HUES6 (cell line): Measurements from ENCODE around the gene PITPNC1.
"Not testable (repeated sequence)": the region's sequence is repeated elsewhere in the genome, so short reads cannot be mapped to it uniquely, and the experiment has no call there.

ENCODE experiments used
- H3K27ac ChIP-seq: 2 replicates; pipeline ENCODE4 v1.7.0; 2013; ENCODE audit warnings: low read depth, mild to moderate bottlenecking, low read length, inconsistent platforms
- H3K27me3 ChIP-seq: 2 replicates; pipeline ENCODE4 v1.6.1; 2013; ENCODE audit warnings: low read length; ENCODE audit not compliant: control insufficient read depth, insufficient read depth
- H3K36me3 ChIP-seq: 2 replicates; pipeline ENCODE4 v1.6.1; 2013; ENCODE audit warnings: low read length; ENCODE audit not compliant: control insufficient read depth, insufficient read depth
- H3K4me1 ChIP-seq: 2 replicates; pipeline ENCODE4 v1.6.1; 2013; ENCODE audit warnings: low read length; ENCODE audit not compliant: control insufficient read depth, insufficient read depth
- H3K4me3 ChIP-seq: 2 replicates; pipeline ENCODE4 v1.5.1; 2013; ENCODE audit warnings: low read depth, low read length
- H3K9ac ChIP-seq: one replicate; pipeline ENCODE4 v1.6.1; 2013; ENCODE audit warnings: mild to moderate bottlenecking, low read length
- H3K9me3 ChIP-seq: 2 replicates; pipeline ENCODE4 v1.6.1; 2013; ENCODE audit warnings: low read depth, low read length; ENCODE audit not compliant: control insufficient read depth, insufficient read depth

Gene PITPNC1

DNA sequence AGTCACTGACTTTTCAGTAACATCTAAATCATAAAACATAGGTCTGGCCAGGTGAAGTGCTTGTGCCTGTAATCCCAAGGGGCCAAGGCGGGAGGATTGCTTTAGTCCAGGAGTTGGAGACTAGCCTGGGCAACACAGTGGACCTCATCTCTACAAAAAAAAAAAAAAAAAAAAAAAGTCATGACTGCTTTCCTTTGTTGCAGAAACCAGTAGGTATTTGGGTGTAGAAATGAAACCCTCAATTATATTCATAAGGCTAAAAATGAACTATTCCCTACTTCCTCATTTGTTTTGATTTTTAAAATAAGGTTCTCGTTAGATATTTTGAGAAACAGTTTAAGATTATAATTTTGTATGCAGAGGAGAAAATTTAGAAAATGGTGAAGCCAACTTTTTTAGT lies 26.0 kb downstream of the PITPNC1 start:
- Histone ChIP-seq H3K27me3 (no peaks in the 10 kb centered on the region), H3K9ac (no peak overlapping the region), H3K4me3 (no peak overlapping the region), H3K4me1 (peaks cover 10% of the 10 kb centered on the region; the same call in 1 of the 2 replicates), H3K27ac (no peak overlapping the region), H3K9me3 (no peaks in the 10 kb centered on the region), H3K36me3 (no peaks in the 10 kb centered on the region)

GRCh38 chr17:67403483-67403882 lies 26.4 kb downstream of the PITPNC1 start:
- Histone ChIP-seq H3K4me3 (no peak overlapping the region), H3K9me3 (no peaks in the 10 kb centered on the region), H3K36me3 (no peaks in the 10 kb centered on the region), H3K4me1 (peaks cover 10% of the 10 kb centered on the region; the same call in 1 of the 2 replicates), H3K27me3 (no peaks in the 10 kb centered on the region), H3K27ac (no peak overlapping the region), H3K9ac (no peak overlapping the region)

GRCh38 chr17:67408455-67408830 lies 31.4 kb downstream of the PITPNC1 start:
- not testable (repeated sequence) for H3K9me3 ChIP-seq, H3K4me3 ChIP-seq, H3K4me1 ChIP-seq, H3K27ac ChIP-seq, H3K36me3 ChIP-seq, H3K27me3 ChIP-seq, H3K9ac ChIP-seq

GRCh38 chr17:67411397-67411796 lies 34.3 kb downstream of the PITPNC1 start:
- H3K4me1 ChIP-seq = no peaks in the 10 kb centered on the region
- H3K4me3 ChIP-seq = no peak overlapping the region
- no peak overlapping the region for H3K9ac ChIP-seq
- H3K27ac ChIP-seq = no peak overlapping the region
- peaks cover 7% of the 10 kb centered on the region; the same call in 1 of the 2 replicates for H3K9me3 ChIP-seq
- no peaks in the 10 kb centered on the region for H3K36me3 ChIP-seq
- H3K27me3 ChIP-seq = no peaks in the 10 kb centered on the region

GRCh38 chr17:67412032-67412431 lies 35.0 kb downstream of the PITPNC1 start:
- no peak overlapping the region for H3K27ac ChIP-seq
- no peaks in the 10 kb centered on the region for H3K36me3 ChIP-seq
- H3K27me3 ChIP-seq = no peaks in the 10 kb centered on the region
- H3K9ac ChIP-seq = no peak overlapping the region
- H3K4me3 ChIP-seq = no peak overlapping the region
- H3K4me1 ChIP-seq = no peaks in the 10 kb centered on the region
- H3K9me3 ChIP-seq = peaks cover 7% of the 10 kb centered on the region; the same call in 1 of the 2 replicates

DNA sequence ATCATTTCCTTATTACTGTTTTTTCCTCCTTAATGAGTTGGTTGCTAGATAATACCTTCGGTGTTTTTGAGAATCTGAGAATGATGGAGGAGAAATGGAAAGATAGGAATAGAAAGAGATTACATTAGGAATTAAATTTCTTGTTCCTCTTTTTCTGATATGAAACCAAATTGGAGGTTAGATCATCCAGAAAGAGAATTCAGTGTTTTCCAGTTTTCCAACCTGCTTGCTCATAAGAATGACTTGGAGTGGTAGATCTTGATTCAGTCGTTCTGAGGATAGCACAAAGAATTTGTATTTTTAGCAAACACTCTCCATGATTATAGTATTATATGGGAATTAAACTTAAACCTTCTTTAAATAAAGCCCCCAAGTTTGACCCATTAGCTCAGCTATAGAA lies 35.9 kb downstream of the PITPNC1 start:
- H3K9me3 ChIP-seq = peaks cover 7% of the 10 kb centered on the region; the same call in 1 of the 2 replicates
- no peaks in the 10 kb centered on the region for H3K36me3 ChIP-seq
- no peak overlapping the region for H3K9ac ChIP-seq
- no peaks in the 10 kb centered on the region for H3K4me1 ChIP-seq
- no peak overlapping the region for H3K27ac ChIP-seq
- H3K27me3 ChIP-seq = no peaks in the 10 kb centered on the region
- no peak overlapping the region for H3K4me3 ChIP-seq

DNA sequence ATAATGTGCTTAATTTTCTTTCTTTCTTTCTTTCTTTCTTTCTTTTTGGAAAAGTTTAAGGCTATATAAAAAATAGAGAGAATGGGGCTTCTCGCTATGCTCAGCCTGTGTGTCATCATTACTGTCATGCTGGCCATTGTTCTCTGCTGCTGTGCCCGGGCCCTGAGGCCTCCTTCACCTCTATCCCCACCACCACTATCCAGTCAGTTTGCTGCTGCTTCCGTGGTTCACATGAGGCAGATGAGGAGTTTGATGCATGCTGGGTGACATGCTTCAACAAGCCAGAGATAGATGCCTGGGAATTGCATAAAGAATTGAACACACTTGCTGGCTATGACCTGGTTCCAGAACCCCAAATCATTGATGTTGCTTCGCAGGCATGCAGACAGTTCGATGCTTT lies 36.3 kb downstream of the PITPNC1 start:
- no peaks in the 10 kb centered on the region for H3K36me3 ChIP-seq
- no peak overlapping the region for H3K9ac ChIP-seq
- no peak overlapping the region for H3K27ac ChIP-seq
- H3K4me1 ChIP-seq = no peaks in the 10 kb centered on the region
- no peaks in the 10 kb centered on the region for H3K27me3 ChIP-seq
- H3K4me3 ChIP-seq = no peak overlapping the region
- peaks cover 7% of the 10 kb centered on the region; the same call in 1 of the 2 replicates for H3K9me3 ChIP-seq

DNA sequence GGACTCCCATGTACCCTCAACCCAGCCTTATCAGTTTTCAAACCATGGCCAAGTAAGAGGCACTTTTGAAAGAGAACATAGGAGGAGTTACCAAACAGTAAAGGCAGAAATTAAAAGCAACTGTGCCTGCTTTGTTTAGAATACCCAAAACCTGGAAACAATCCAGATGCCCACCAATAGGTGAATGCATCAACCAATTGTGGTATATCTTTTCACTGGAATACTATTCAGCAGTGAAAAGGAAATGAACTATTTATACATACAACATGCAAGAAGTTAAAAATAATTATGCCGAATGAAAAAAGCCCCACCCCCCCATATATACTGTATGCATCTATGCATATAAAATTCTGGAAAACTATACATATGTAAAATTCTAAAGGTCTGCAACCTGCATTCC lies 37.0 kb downstream of the PITPNC1 start:
- Histone ChIP-seq H3K4me3 (no peak overlapping the region), H3K27ac (no peak overlapping the region), H3K4me1 (no peaks in the 10 kb centered on the region), H3K36me3 (no peaks in the 10 kb centered on the region), H3K9ac (no peak overlapping the region), H3K9me3 (peaks cover 7% of the 10 kb centered on the region; the same call in 1 of the 2 replicates), H3K27me3 (no peaks in the 10 kb centered on the region)

GRCh38 chr17:67414559-67414958 lies 37.5 kb downstream of the PITPNC1 start:
- Histone ChIP-seq H3K27ac (no peak overlapping the region), H3K9me3 (peaks cover 7% of the 10 kb centered on the region; the same call in 1 of the 2 replicates), H3K27me3 (no peaks in the 10 kb centered on the region), H3K4me1 (no peaks in the 10 kb centered on the region), H3K9ac (no peak overlapping the region), H3K4me3 (no peak overlapping the region), H3K36me3 (no peaks in the 10 kb centered on the region)

- Histone ChIP-seq H3K9ac (no peak overlapping the region), H3K9me3 (peaks cover 7% of the 10 kb centered on the region; the same call in 1 of the 2 replicates), H3K27me3 (no peaks in the 10 kb centered on the region), H3K4me1 (no peaks in the 10 kb centered on the region), H3K36me3 (no peaks in the 10 kb centered on the region), H3K4me3 (no peak overlapping the region), H3K27ac (no peak overlapping the region)
Observed at GRCh38 chr17:67415291-67415690, 38.2 kb downstream of the PITPNC1 start.

- no peak overlapping the region for H3K9ac ChIP-seq
- no peaks in the 10 kb centered on the region for H3K36me3 ChIP-seq
- H3K4me1 ChIP-seq = peaks cover 8% of the 10 kb centered on the region; the same call in 1 of the 2 replicates
- H3K4me3 ChIP-seq = no peak overlapping the region
- H3K27me3 ChIP-seq = no peaks in the 10 kb centered on the region
- H3K27ac ChIP-seq = no peak overlapping the region
- peaks cover 7% of the 10 kb centered on the region; the same call in 1 of the 2 replicates for H3K9me3 ChIP-seq
Observed at GRCh38 chr17:67417507-67417906, 40.4 kb downstream of the PITPNC1 start.

DNA sequence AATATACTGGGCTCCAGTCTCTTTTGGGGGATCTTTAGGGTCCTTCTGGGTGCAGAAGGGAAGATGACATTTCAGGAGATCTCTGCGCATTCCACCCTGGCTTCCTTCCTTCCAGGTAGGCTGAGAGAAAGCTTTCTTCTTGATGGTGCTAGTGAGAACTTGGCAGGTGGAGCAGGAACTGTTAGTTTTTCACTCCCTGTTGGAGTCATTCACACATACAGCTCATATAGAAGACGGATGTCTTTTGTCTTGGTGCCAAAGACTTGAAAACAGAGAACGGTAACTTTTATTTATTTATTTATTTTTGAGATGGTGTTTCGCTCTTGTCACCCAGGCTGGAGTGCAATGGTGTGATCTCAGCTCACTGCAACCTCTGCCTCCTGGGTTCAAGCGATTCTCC lies 43.9 kb downstream of the PITPNC1 start:
- H3K27me3 ChIP-seq = no peaks in the 10 kb centered on the region
- H3K36me3 ChIP-seq = no peaks in the 10 kb centered on the region
- peaks cover 14% of the 10 kb centered on the region; the same call in 1 of the 2 replicates for H3K4me1 ChIP-seq
- no peak overlapping the region for H3K9ac ChIP-seq
- H3K4me3 ChIP-seq = no peak overlapping the region
- peaks cover 3% of the 10 kb centered on the region; the same call in 1 of the 2 replicates for H3K9me3 ChIP-seq
- H3K27ac ChIP-seq = no peak overlapping the region
